Skin epidermis (tissue), 12 donors: ENCODE results near the gene SNX32.

Experiments used
- H3K27ac ChIP-seq, 21 experiments: fragments of 200-600 bp; sonication (generic) in 11 of 21; one replicate each; pipeline ENCODE4 v1.5.0; 2020; ENCODE audit warnings: mild to moderate bottlenecking in 3 of 21, inconsistent platforms in 2 of 21, moderate library complexity in 2 of 21
- H3K4me3 ChIP-seq, 7 experiments: fragments of 200-600 bp; sonication (generic) in 2 of 7; one replicate each; pipeline ENCODE4 v1.5.0; 2020; ENCODE audit warnings: inconsistent platforms in 2 of 7, mild to moderate bottlenecking in 2 of 7, moderate library complexity in 1 of 7

The SNX32 gene

GRCh38 chr11:65862941-65863888, 29.5 kb downstream of the SNX32 start:
- H3K27ac ChIP-seq = peak overlapping the region in 2 of 21 experiments; percentile 3 to 41
- no peak overlapping the region for H3K4me3 ChIP-seq

- H3K27ac ChIP-seq = no peak overlapping the region
- no peak overlapping the region for H3K4me3 ChIP-seq
These were observed 30.3 kb downstream of the SNX32 start for GRCh38 chr11:65863889-65864705.

DNA sequence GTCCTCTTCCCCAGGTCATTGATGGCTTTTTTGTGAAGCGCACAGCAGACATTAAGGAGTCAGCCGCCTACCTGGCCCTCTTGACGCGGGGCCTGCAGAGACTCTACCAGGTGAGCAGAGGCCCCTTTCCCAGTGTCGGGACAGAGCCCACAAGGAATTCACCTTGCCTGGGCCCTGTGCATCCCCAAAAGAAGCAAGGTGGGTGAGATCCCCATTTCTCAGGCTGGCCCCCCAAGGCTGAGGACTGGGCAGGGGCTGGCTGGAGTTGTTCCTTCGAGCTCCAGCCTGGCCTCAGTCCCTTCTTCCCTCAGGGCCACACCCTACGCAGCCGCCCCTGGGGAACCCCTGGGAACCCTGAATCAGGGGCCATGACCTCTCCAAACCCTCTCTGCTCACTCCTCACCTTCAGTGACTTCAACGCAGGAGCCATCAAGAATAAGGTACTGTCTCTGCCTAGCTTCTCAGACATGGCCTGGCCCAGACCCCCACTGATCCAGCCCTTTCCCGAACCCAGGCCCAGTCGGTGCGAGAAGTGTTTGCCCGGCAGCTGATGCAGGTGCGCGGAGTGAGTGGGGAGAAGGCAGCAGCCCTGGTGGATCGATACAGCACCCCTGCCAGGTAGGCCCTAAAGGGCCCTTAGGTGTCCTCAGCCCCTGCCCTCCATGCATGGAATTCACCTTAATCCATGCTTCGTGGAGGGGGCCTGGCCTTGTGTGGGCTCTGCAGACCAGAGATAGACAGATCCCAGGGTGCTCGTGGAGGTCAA, 31.1 kb downstream of the SNX32 start:
- Histone ChIP-seq H3K27ac (no peak overlapping the region), H3K4me3 (no peak overlapping the region)

GRCh38 chr11:65865550-65866172, 31.9 kb downstream of the SNX32 start:
- no peak overlapping the region for H3K27ac ChIP-seq
- no peak overlapping the region for H3K4me3 ChIP-seq

- no peak overlapping the region for H3K4me3 ChIP-seq
- no peak overlapping the region for H3K27ac ChIP-seq
These were observed 32.9 kb downstream of the SNX32 start for GRCh38 chr11:65866509-65867283.

GRCh38 chr11:65867284-65868071, 33.7 kb downstream of the SNX32 start:
- H3K27ac ChIP-seq = no peak overlapping the region
- H3K4me3 ChIP-seq = no peak overlapping the region

GRCh38 chr11:65868076-65868667, 34.4 kb downstream of the SNX32 start:
- no peak overlapping the region for H3K27ac ChIP-seq
- H3K4me3 ChIP-seq = no peak overlapping the region

DNA sequence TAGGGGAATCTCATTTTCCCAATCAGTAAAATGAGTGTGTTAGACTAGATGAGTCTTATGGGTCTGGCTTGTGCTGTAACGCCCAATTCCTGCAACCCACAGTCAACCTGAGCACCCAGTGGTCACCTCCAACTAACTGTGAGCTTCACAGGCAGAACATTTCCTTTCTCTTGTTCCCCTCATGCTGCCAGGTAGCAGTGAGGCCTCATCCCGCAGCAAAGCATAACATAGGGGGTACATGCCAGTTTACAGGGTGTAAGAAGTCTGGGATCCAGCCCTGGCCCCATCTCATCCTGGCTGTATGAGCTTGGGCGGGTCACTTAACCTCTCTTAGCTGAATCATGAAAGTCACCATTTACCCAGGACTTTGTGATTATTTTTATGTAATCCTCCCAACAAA, 35.1 kb downstream of the SNX32 start:
- no peak overlapping the region for H3K27ac ChIP-seq
- no peak overlapping the region for H3K4me3 ChIP-seq

DNA sequence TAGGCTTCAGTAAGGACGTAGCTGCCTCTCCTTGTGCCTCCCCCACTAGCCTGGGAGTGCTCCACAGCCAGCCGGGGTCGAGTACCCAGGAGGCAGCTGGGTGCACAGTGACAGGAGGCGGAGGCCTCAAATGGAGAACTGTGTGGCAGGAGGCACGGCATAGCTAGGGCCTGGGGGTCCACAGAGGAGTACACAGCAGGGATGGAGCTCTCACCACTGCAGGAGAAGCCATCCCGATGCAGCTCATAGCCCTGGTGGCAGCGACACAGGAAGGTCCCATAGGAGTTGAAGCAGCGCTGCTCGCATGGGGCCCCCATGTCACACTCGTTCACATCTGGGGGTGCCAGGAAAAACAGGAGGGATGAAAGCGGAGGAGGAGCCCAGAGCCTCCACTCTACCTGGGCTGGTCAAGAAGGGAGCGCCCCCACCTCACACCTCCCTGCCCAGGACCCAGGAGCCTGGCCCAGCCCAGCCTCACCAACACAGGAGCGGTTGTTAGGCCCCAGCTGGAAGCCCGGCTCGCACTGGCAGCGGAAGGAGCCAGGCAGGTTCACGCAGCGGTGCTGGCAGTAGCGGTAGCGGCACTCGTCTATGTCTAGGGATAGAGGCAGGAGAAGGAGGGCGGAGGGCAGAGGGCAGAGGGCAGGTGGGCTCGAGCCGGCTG, 36.0 kb downstream of the SNX32 start:
- peak overlapping the region in 1 of 21 experiments; percentile 20 for H3K27ac ChIP-seq

GRCh38 chr11:65870307-65870658, 36.5 kb downstream of the SNX32 start:
- peak overlapping the region in 1 of 21 experiments; percentile 20 for H3K27ac ChIP-seq
- no peak overlapping the region for H3K4me3 ChIP-seq

More for the DNA sequence above, 36.0 kb downstream of the SNX32 start:
- H3K4me3 ChIP-seq = no peak overlapping the region

- H3K4me3 ChIP-seq = peak overlapping the region in 3 of 7 experiments; percentile 36 to 54 (median 44)
- H3K27ac ChIP-seq = peak overlapping the region in 17 of 21 experiments; percentile 19 to 95 (median 85)
These were observed 37.2 kb downstream of the SNX32 start for GRCh38 chr11:65870706-65871681.

DNA sequence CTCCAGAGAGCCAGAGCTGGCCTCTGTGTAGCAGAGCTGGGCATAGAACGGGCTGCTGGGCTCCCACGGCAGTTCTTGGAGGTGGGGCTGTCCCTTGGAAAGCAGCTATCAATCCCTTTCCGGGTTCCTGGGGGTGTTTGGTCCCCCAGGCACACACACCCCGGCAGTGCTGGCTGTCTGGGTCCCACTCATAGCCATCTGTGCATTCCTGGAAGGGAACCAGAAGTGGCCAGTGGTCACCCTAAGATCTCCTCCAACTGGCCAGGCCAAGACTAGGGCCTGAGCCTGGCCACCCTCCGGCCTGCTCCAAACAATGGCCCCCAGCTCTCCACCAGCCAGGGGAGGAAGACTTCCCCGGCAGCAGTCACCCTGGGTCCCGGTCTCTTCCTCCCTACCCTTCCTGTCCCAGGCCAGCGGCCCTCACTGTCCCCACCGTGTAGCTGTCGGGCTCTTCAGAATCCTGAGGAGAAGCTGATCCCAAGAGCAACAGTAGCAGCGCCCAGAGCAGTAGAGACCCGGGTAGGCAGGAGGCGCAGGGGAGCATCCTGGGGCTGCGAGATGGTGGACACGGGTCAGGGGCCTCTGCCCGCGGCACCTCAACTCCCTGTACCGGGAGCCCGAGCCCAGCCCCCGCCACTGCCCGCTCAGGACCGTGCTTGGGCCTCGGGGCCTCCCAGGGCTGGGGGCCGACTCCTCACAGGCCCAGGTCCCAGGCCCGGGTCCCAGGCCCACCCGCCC, 38.2 kb downstream of the SNX32 start:
- H3K27ac ChIP-seq = peak overlapping the region; percentile 49 to 95 (median 83)
- H3K4me3 ChIP-seq = peak overlapping the region; percentile 32 to 54 (median 44)

DNA sequence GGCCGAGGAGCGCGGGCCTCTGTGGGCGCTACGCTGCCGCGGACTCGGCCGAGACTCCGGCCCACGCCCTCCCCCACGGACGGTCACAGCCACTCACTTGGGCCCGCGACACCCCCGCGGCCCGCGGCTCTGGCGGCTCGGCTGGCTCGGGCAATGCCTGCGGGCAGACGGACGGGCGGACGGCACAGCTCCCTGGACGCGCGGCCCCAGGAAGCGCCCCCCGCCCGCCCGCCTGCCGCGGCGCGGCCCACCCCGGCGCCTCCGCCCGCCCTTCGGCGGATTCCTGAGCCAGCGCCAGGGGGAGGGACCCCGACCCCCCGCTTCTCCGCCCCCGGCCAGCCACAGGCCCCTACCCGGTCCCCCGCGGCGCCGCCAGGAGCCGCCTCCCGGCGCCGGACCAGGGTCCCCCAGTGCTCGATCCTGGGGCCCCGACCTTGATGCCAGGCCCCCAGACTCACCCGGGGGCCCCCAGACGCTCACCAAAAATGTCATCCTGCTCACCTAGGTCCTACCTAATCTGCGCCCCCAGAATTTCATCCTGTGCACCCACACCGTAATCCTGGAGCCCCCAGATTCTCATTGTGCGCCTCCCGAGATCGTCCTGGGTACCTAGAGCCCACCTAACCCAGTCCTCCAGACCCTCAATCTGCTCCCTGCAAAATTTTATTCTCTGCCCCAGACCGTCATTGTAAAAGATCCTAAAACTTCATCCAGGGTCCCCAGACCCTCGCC, 39.0 kb downstream of the SNX32 start, which contains the start of gene EFEMP2:
TSS of gene EFEMP2 (minus strand) at position 215 of the 732 bp plus-strand sequence. CDS start 446 bp downstream, outside the sequence.
- peak within 1 kb of the TSS; percentile 49 to 95 (median 84) for H3K27ac ChIP-seq
- H3K4me3 ChIP-seq = peak within 1 kb of the TSS; percentile 36 to 54 (median 44)
